Mucosa of stomach (tissue), 1 donor: ENCODE results near the gene DRD3.

Experiments
- H3K27me3 ChIP-seq: one replicate; pipeline ENCODE4 v1.7.0; 2013; ENCODE audit warnings: mild to moderate bottlenecking, low read length; ENCODE audit not compliant: control insufficient read depth, insufficient read depth
- H3K36me3 ChIP-seq: one replicate; pipeline ENCODE4 v1.7.0; 2013; ENCODE audit warnings: low read length; ENCODE audit not compliant: control insufficient read depth, insufficient read depth
- H3K4me1 ChIP-seq: one replicate; pipeline ENCODE4 v1.7.0; 2013; ENCODE audit warnings: mild to moderate bottlenecking, low read length; ENCODE audit not compliant: control insufficient read depth, insufficient read depth
- H3K4me3 ChIP-seq: one replicate; pipeline ENCODE4 v1.7.0; 2013; ENCODE audit warnings: low read length
- H3K9ac ChIP-seq: one replicate; pipeline ENCODE4 v1.7.0; 2013; ENCODE audit warnings: mild to moderate bottlenecking, low read length, moderate library complexity
- H3K9me3 ChIP-seq: one replicate; pipeline ENCODE4 v1.7.0; 2013; ENCODE audit warnings: mild to moderate bottlenecking, low read length, moderate library complexity; ENCODE audit not compliant: control insufficient read depth
- donor health status: Pancreatic carcinoma.

Gene DRD3

GRCh38 chr3:114111060-114111770 is 67.6 kb downstream of the DRD3 start:
- Histone ChIP-seq H3K9me3 (no peaks in the 10 kb centered on the region), H3K4me1 (no peaks in the 10 kb centered on the region), H3K9ac (no peak overlapping the region), H3K36me3 (no peaks in the 10 kb centered on the region), H3K27me3 (no peaks in the 10 kb centered on the region), H3K4me3 (no peak overlapping the region)

GRCh38 chr3:114110439-114110838 is 68.4 kb downstream of the DRD3 start:
- Histone ChIP-seq H3K9me3 (no peaks in the 10 kb centered on the region), H3K36me3 (no peaks in the 10 kb centered on the region), H3K4me3 (no peak overlapping the region), H3K4me1 (no peaks in the 10 kb centered on the region), H3K27me3 (no peaks in the 10 kb centered on the region), H3K9ac (no peak overlapping the region)

- Histone ChIP-seq H3K36me3 (no peaks in the 10 kb centered on the region), H3K9me3 (no peaks in the 10 kb centered on the region), H3K4me1 (no peaks in the 10 kb centered on the region), H3K4me3 (no peak overlapping the region), H3K27me3 (no peaks in the 10 kb centered on the region), H3K9ac (no peak overlapping the region)
These were observed 70.7 kb downstream of the DRD3 start for GRCh38 chr3:114108137-114108536.

- H3K4me3 ChIP-seq = no peak overlapping the region
These were observed 74.4 kb downstream of the DRD3 start for GRCh38 chr3:114104414-114104813.

GRCh38 chr3:114103858-114104257 is 75.0 kb downstream of the DRD3 start:
- Histone ChIP-seq H3K4me3 (no peak overlapping the region), H3K27me3 (no peaks in the 10 kb centered on the region), H3K9me3 (no peaks in the 10 kb centered on the region), H3K36me3 (no peaks in the 10 kb centered on the region), H3K4me1 (no peaks in the 10 kb centered on the region), H3K9ac (no peak overlapping the region)

More at GRCh38 chr3:114104414-114104813, 74.4 kb downstream of the DRD3 start:
- Histone ChIP-seq H3K9me3 (no peaks in the 10 kb centered on the region), H3K4me1 (no peaks in the 10 kb centered on the region), H3K9ac (no peak overlapping the region), H3K36me3 (no peaks in the 10 kb centered on the region), H3K27me3 (no peaks in the 10 kb centered on the region)

DNA sequence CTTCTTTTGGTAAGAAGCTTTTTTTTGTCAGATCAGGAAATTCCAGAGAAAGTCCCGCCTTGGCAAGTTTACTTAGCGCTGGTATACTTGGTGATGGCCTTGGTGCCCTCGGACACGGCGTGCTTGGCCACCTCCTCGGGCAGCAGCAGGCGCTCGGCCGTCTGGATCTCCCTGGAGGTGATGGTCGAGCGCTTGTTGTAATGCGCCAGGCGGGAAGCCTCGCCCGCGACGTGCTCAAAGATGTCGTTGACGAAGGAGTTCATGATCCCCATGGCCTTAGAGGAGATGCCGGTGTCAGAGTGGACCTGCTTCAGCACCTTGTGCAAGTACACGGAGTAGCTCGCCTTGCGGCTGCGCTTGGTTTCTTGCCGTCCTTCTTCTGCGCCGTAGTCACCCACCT is 75.7 kb downstream of the DRD3 start:
- no peaks in the 10 kb centered on the region for H3K27me3 ChIP-seq
- H3K9me3 ChIP-seq = no peaks in the 10 kb centered on the region
- H3K36me3 ChIP-seq = no peaks in the 10 kb centered on the region
- H3K4me3 ChIP-seq = no peak overlapping the region
- H3K4me1 ChIP-seq = no peaks in the 10 kb centered on the region
- no peak overlapping the region for H3K9ac ChIP-seq

DNA sequence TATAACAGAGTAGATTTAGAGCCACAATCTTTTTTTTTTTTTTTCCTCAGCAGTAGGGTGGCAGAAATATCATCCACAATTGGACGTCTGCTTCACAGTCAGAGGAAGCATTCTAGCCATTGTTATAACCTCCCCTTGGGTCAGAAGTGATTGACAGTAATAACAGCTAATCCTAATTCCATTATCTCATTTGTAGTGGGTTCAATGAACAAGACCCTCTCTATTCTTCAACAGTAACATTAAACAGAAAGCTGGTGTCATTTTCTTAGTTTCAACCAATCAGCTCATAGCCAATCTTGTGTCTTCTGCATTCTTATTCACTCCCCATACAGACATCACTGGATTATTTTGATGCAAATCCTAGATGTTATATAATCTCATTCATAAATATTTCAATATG is 77.8 kb downstream of the DRD3 start:
- Histone ChIP-seq H3K9me3 (no peaks in the 10 kb centered on the region), H3K36me3 (no peaks in the 10 kb centered on the region), H3K27me3 (no peaks in the 10 kb centered on the region), H3K4me3 (no peak overlapping the region), H3K4me1 (no peaks in the 10 kb centered on the region), H3K9ac (no peak overlapping the region)

DNA sequence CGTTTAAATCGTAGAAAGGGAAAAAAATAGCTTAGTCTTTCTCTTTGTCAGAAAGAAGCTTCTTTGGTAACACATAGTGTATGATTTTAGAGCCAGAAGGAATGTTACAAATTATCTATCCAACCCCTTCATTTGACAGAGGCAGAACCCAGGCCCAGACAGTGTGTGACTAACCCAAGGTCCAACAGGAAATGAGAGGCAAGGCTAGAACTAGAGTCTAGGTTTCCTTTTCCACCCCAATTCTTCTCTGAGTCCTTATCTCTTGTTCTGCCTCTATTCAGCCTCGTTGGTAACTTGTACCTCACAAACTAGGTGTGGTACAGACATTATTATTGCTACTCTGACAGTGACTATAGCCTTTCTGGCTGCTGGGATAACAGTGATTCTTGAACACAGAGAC is 83.1 kb downstream of the DRD3 start:
- Histone ChIP-seq H3K4me3 (no peak overlapping the region), H3K36me3 (no peaks in the 10 kb centered on the region), H3K27me3 (no peaks in the 10 kb centered on the region), H3K9me3 (no peaks in the 10 kb centered on the region), H3K9ac (no peak overlapping the region), H3K4me1 (no peaks in the 10 kb centered on the region)

DNA sequence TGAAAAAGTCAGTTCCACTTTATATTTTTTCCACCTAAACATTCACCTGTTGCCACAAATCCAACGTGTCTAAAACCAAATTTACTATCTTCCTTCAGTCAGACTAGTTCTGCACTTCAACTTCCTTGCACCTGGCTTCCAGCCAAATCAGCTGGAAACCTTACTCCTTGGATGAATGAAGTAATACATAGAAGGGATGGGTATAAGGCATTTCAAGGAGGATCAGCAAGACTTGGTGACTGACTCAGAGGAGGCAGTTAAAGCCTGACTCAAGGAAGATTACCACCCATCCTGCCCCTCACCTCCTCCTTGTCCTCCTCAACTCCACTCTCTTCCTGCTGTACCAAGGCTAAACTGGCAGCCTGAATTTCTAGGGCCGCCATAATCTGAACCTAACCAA is 85.3 kb downstream of the DRD3 start:
- no peaks in the 10 kb centered on the region for H3K4me1 ChIP-seq
- no peak overlapping the region for H3K4me3 ChIP-seq
- H3K36me3 ChIP-seq = no peaks in the 10 kb centered on the region
- H3K9me3 ChIP-seq = no peaks in the 10 kb centered on the region
- H3K27me3 ChIP-seq = no peaks in the 10 kb centered on the region
- H3K9ac ChIP-seq = no peak overlapping the region

DNA sequence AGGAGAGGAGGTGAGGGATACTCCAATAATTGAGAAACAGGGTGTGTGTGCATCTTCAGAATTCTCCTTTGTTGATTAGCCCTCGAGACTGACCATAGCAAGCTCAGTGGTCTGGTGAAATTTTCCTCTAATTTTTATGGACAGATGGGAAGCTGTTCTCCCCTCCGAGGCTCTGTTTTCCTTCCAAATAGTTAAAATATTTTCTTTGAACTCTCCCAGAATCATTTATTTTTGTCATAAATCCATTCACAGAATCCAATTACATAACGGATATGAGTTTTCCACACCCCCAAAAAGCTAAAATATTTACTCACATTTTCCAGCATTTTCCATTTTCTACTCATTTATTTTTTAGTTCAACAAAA is 85.9 kb downstream of the DRD3 start:
- Histone ChIP-seq H3K27me3 (no peaks in the 10 kb centered on the region), H3K9ac (no peak overlapping the region)

DNA sequence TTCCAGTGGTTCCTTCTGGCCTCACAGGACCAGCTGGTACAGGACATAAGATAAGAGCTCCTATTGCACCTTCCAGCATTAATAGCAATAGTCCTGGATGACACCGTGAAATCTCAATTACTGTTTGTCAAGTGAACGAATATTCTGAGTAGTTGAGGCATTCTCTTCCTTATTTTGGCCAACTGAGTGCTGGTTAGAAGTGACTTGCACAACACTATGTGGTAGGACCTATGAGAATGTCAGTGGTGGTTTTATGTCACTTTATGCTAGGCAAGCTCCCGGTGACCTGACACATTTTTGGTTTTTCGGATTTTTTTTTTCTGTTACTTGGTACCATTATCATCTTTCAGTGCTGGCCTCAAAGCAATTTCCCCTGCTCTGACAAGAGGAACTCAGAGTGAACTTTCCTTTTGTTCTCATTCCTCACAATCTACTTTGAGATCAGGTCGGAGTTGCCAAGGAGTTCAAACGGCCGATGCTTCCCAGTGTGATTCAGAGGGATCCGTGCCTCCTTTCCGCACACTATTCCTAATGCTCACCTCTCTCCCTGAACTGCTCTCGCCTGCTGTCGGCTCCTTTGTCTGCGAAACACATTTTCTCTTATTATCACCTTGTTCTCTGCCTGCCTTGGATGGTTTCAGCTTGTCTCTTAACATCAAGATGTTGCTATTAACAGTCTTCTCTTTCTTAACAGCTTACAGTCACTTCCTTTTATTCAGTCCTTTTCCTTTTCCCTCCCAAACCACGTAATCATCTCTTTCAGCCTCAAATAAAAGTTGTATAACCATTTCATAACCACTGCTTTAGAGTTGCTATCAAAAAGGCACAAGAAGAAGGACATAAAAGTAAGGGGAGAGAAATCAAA is 86.5 kb downstream of the DRD3 start:
- no peaks in the 10 kb centered on the region for H3K27me3 ChIP-seq
- H3K4me3 ChIP-seq = no peak overlapping the region
- H3K9me3 ChIP-seq = no peaks in the 10 kb centered on the region
- no peaks in the 10 kb centered on the region for H3K4me1 ChIP-seq
- no peak overlapping the region for H3K9ac ChIP-seq
- no peaks in the 10 kb centered on the region for H3K36me3 ChIP-seq

More for the DNA sequence above, 85.9 kb downstream of the DRD3 start:
- Histone ChIP-seq H3K36me3 (no peaks in the 10 kb centered on the region), H3K4me1 (no peaks in the 10 kb centered on the region), H3K9me3 (no peaks in the 10 kb centered on the region), H3K4me3 (no peak overlapping the region)

DNA sequence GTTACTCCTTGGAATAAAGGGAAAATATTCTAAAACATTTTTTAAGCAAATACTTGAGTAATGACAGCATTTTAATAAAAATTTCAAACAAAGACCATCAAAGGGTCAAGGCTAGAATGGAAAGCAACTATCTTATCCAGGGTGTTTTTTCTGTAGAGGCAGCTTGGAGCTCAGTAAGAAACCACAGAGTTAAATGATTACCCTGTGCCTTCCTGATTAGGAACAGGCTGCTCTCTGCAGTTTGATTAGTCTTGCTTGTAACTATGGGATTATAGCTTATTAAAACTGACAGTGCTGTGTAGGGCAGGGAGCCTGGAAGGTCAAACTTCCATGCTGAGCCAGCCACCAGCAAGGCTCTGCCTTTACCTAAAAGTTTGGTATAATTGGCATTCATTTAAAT is 89.2 kb downstream of the DRD3 start:
- Histone ChIP-seq H3K4me1 (no peaks in the 10 kb centered on the region), H3K9ac (no peak overlapping the region), H3K27me3 (no peaks in the 10 kb centered on the region), H3K9me3 (no peaks in the 10 kb centered on the region), H3K36me3 (no peaks in the 10 kb centered on the region), H3K4me3 (no peak overlapping the region)
